Right lobe of liver (tissue), 6 donors: ENCODE results near the gene STX11. TPM values are rescaled to one million over a fixed set of nuclear protein-coding genes. Genes with fewer than 3 reads are reported as not detected.

ENCODE experiments used
- ATAC-seq, 4 donors: fragments of 200-7000 bp; cut with Tn5 transposase; one replicate each; pipeline ENCODE4 v1.9.1; 2020; ENCODE audit warnings: mild to moderate bottlenecking in 4 of 4, moderate library complexity in 4 of 4
- DNase-seq, 3 donors: peaks; one replicate each; pipeline ENCODE4 v3.0.0-alpha.2; 2020
- H3K27ac ChIP-seq, 3 donors: fragments of 200-600 bp; one replicate each; pipeline ENCODE4 v1.8.0; 2022
- H3K27me3 ChIP-seq, 2 donors: fragments of 200-600 bp; one replicate each; pipeline ENCODE4 v1.8.0; 2022
- H3K36me3 ChIP-seq, 4 donors: fragments of 200-600 bp; sonication (generic) in 1 of 4; one replicate each; pipeline versions ENCODE4 v1.5.1 to v1.8.0; 2017 to 2022; ENCODE audit warnings: control low read depth in 1 of 4
- H3K4me1 ChIP-seq, 4 donors: fragments of 200-600 bp; sonication (generic) in 1 of 4; one replicate each; pipeline versions ENCODE4 v1.5.1 to v1.8.0; 2017 to 2022; ENCODE audit warnings: control low read depth in 1 of 4
- H3K4me3 ChIP-seq, 3 donors: fragments of 200-600 bp; one replicate each; pipeline ENCODE4 v1.8.0; 2022
- H3K9me3 ChIP-seq, 4 donors: fragments of 200-600 bp; sonication (generic) in 1 of 4; one replicate each; pipeline versions ENCODE4 v1.5.1 to v1.8.0; 2017 to 2022; ENCODE audit warnings: control low read depth in 1 of 4
- POLR2A ChIP-seq: fragments of 450-650 bp; IDR thresholded peaks from one replicate; pipeline ENCODE4 v1.6.1; 2017; ENCODE audit warnings: antibody characterized with exemption, mild to moderate bottlenecking
- WGBS: methylation state at CpG from one replicate; pipeline ENCODE4 v1.1.6; 2018; ENCODE audit warnings: low coverage, low lambda C conversion rate; ENCODE audit not compliant: insufficient coverage; ENCODE audit errors: missing lambda C conversion rate; 5-methylcytosine and 5-hydroxymethylcytosine counted together
- intact Hi-C, 2 donors: fragments of 100-400 bp; cut with DNase I; formaldehyde crosslinking; loops; one replicate each; pipeline versions ENCODE4 v1.11.2 to v1.14.1; 2022
- total RNA-seq, 6 experiments: library from RNA; depleted of rRNA in 2 of 6; stranded (reverse); fragments of >200 nt in 2 of 6; fragmentation: NEBNext Ultra II Directional in 3 of 6; extraction: Animal tissue kit (Norgen Biotek cat#: 25700) in 3 of 6; gene quantifications; one replicate each; pipeline versions ENCODE4 v1.1.0 to v1.2.4, GENCODE V29; 2016 to 2023
- TF ChIP-seq, protein P1 (sequence below), 4 donors: fragments of 200-600 bp in 3 of 4; fragments of 450-650 bp in 1 of 4; IDR thresholded peaks; one replicate each; pipeline versions ENCODE4 v1.5.1 to v1.8.0; 2016 to 2022; ENCODE audit warnings: antibody characterized with exemption in 4 of 4, mild to moderate bottlenecking in 2 of 4
- donor health status: DM: no; HTN: yes; CAD: no.
- donor health status: DM: no; HTN: no; CAD: no.
- donor health status: DM: no; HTN: no; CAD: no.
- donor health status: DM: no; HTN: yes; CAD: no.
- donor health status: DM: no; HTN: yes; CAD: no.

The STX11 gene
- total RNA-seq, 6 experiments from 2014 or later: 0.86 to 7.4 (median 4.1) TPM

DNA sequence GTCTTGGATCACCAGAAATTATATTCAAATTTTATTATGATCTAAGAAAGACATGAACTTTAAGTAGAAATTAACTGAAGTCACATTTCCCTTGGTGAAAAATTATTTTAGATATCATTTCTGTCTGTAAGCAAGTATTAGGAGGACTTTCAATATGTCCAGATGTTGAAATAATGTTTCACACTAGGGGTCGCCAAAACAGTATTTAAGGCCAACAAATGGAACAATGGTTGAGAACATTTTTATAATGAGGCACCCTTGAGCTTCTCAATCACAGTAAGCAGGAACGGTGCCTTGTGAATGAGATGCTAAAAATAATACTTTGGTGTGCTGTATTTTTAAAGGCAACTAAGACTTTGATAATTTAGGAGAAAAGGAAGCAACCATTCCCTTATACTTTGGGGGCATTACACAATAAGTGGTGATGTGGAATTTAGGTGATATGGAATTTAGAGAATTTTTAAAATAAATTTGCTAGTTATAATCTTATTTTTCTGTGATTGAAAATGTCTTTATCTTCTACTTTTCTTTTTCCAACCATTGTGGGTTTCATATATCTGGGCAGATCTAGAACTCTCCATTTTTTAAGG is 45.3 kb upstream of the STX11 start:
- H3K27ac ChIP-seq: no peak overlapping the region
- intact Hi-C loops: loop anchor here (5.0 to 10.0 kb wide), 2 partner anchors 112 to 130 kb away; no protein-coding TSS in a partner anchor
- H3K9me3 ChIP-seq: no peaks in the 10 kb centered on the region
- H3K27me3 ChIP-seq: no peaks in the 10 kb centered on the region
- TF ChIP-seq, protein P1, sequence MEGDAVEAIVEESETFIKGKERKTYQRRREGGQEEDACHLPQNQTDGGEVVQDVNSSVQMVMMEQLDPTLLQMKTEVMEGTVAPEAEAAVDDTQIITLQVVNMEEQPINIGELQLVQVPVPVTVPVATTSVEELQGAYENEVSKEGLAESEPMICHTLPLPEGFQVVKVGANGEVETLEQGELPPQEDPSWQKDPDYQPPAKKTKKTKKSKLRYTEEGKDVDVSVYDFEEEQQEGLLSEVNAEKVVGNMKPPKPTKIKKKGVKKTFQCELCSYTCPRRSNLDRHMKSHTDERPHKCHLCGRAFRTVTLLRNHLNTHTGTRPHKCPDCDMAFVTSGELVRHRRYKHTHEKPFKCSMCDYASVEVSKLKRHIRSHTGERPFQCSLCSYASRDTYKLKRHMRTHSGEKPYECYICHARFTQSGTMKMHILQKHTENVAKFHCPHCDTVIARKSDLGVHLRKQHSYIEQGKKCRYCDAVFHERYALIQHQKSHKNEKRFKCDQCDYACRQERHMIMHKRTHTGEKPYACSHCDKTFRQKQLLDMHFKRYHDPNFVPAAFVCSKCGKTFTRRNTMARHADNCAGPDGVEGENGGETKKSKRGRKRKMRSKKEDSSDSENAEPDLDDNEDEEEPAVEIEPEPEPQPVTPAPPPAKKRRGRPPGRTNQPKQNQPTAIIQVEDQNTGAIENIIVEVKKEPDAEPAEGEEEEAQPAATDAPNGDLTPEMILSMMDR (IDR thresholded peaks at IDR 0.05): peak; percentile 66 to 79 (median 69)
- TF ChIP-seq POLR2A: no peak
- H3K4me1 ChIP-seq: no peaks in the 10 kb centered on the region
- no peaks in the 10 kb centered on the region for H3K36me3 ChIP-seq
- no peak overlapping the region for H3K4me3 ChIP-seq
- DNase-seq (no peak), ATAC-seq (peak; percentile 85 to 97 (median 86))
- WGBS: 3% methylated on average over 2 of the region's 2 CpGs

DNA sequence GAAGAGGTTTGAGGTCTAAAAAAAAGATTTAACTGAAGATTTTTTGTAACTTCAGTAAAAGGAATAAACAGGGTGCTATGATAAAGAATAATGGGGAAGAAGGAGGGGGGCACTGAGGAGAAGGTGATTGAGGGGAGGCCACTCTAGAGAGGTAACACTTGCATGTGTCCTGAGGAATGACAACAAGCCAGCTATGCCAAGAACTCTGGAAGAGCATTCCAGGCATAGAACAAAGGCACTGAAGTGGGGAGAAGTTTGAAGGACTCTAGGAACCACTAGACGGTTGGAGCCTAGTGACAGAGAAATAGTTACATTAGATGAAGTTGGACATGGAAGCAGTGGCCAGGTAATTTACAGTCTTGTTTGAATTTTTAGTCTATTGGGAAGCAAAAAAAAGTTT is 44.1 kb upstream of the STX11 start:
- TF ChIP-seq, protein P1 (IDR thresholded peaks at IDR 0.05): no peak
- no peak for TF ChIP-seq POLR2A
- intact Hi-C loops: loop anchor here (5.0 to 10.0 kb wide), 2 partner anchors 111 to 129 kb away; no protein-coding TSS in a partner anchor
- ATAC-seq: no peak
- Histone ChIP-seq H3K36me3 (no peaks in the 10 kb centered on the region), H3K27ac (no peak overlapping the region), H3K4me1 (no peaks in the 10 kb centered on the region), H3K27me3 (no peaks in the 10 kb centered on the region), H3K4me3 (no peak overlapping the region), H3K9me3 (no peaks in the 10 kb centered on the region)
- no peak for DNase-seq
- 82% methylated on average over 1 of the region's 1 CpG for WGBS

DNA sequence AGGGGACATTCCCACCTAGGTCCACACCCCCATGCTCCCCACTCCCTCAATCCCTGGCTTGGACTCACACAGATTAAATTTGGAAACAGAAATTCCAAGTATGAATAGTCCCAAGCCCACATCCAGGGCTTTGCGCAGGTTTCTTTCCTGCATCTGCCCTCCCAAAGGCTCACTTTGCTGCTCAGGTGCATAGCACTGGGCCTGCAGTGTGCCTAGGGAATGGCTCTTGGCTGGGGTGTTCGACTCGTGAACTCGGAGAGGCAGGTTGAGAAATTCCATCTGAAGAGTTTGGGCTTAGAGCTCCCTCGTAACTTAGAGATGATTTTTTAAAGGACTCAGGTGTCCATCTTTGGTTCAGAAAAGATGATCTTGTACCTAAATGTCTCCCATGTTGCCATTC is 40.1 kb upstream of the STX11 start:
- intact Hi-C loops: no loop called here
- H3K4me1 ChIP-seq: no peaks in the 10 kb centered on the region
- no peaks in the 10 kb centered on the region for H3K36me3 ChIP-seq
- DNase-seq (no peak), ATAC-seq (no peak)
- no CpG with 5 or more reads among the region's 5 CpGs for WGBS
- no peak overlapping the region for H3K4me3 ChIP-seq
- H3K27me3 ChIP-seq: no peaks in the 10 kb centered on the region
- H3K27ac ChIP-seq: no peak overlapping the region
- TF ChIP-seq POLR2A: no peak
- TF ChIP-seq, protein P1 (IDR thresholded peaks at IDR 0.05): no peak
- no peaks in the 10 kb centered on the region for H3K9me3 ChIP-seq

DNA sequence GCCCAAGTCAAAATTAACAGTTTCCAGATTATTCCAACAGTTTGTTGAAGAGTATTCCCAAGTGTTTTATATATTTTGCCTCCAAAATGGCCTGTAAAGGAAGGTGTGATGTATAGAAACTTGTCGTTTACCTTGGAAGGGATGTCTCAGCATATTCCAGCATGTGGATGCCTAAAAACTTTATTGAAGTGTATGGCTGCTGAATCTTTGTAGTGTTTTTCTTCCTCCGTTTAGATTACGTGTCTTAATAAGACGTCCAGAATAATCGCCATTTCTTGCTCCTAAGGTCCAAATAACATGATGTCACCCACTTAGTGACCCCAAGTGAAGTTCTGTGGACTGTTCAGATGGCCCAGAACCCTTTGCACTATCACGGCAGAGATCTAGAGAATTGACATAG is 37.0 kb upstream of the STX11 start:
- H3K27me3 ChIP-seq: no peaks in the 10 kb centered on the region
- H3K36me3 ChIP-seq: no peaks in the 10 kb centered on the region
- no peaks in the 10 kb centered on the region for H3K4me1 ChIP-seq
- no peak overlapping the region for H3K4me3 ChIP-seq
- H3K9me3 ChIP-seq: no peaks in the 10 kb centered on the region
- TF ChIP-seq, protein P1 (IDR thresholded peaks at IDR 0.05): no peak
- no peak for TF ChIP-seq POLR2A
- 86% methylated on average over 6 of the region's 6 CpGs for WGBS
- intact Hi-C loops: no loop called here
- ATAC-seq (no peak), DNase-seq (no peak)
- H3K27ac ChIP-seq: no peak overlapping the region

DNA sequence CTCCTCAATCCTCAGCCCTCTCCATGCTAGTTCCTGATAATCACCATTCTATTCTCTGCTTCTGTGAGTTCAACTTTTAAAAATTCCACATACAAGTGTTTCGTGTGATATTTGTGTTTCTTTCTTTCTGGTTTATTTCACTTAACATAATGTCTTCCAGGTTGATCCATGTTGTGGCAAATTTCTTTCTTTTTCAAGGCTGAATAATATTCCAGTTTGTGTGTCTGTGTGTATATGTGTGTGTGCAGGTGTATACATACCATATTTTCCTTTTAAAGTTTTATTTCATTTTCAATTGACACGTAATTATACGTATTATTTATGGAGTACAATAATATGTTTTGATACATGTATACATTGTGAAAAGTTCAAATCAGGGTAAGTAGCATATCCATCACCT is 35.1 kb upstream of the STX11 start:
- no peaks in the 10 kb centered on the region for H3K4me1 ChIP-seq

More for the DNA sequence above, 35.1 kb upstream of the STX11 start:
- no peaks in the 10 kb centered on the region for H3K27me3 ChIP-seq
- no peak for DNase-seq
- intact Hi-C loops: no loop called here
- 65% methylated on average over 3 of the region's 3 CpGs for WGBS
- H3K9me3 ChIP-seq: no peaks in the 10 kb centered on the region
- no peaks in the 10 kb centered on the region for H3K36me3 ChIP-seq
- no peak for ATAC-seq
- no peak overlapping the region for H3K4me3 ChIP-seq
- TF ChIP-seq, protein P1 (IDR thresholded peaks at IDR 0.05): no peak
- TF ChIP-seq POLR2A: no peak
- no peak overlapping the region for H3K27ac ChIP-seq
